GM21367 (cell line): Measurements from ENCODE around the gene PEPD.

ENCODE experiments used
- ATAC-seq: cut with Tn5 transposase; IDR thresholded peaks from one replicate; pipeline ENCODE4 v1.9.1; 2021; ENCODE audit not compliant: unreplicated experiment

The PEPD gene

DNA sequence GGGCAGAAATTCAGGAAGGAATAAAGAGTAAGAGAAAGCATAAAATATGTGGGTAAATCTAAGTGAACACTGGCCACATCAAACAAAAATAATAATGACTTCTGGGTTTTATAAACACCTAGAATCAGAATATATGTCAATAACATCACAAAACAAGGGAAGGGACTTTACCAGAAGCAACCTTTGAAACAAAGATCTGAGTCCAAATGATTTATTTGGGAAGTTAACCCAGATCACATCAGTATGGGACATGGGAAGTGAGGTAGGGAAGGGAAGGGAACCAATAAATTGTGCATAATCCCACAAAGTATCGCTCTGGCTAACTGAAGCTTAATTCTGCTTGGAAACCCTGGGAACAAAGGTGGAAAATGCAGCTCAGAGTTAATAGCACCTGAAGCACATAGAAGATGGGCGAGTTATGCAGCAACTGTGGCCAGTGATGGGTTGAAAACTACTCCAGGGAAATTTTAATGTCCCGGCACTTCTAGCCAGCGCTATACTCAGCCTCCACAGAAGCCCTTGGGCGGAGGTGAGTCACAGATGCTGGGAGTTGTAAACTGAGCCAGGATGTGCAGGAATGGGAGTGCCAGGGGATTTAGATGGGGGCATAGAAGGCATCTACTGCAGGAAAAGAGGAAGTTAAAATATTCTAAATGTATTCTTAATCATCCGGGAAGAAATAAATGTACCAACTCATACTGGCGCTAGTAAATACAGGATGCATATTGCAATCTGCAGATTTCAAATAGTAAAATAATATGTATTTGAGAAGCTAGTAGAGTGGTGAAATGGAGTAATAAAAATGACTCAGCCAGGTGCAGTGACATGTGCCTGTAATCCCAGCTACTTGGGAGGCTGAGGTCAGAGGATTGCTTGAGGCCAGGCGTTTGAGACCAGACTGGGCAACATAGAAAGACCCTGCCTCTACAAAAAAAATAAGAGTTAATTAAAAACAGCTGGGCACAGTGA is 182.3 kb downstream of the PEPD start:
- no peak for ATAC-seq
